Measurements from ENCODE around the gene TMED8.
A peak's percentile ranks its signal among the peaks of the same experiment; 100 is the strongest.

TMED8 gene

GRCh38 chr14:77301103-77301502, 75.8 kb downstream of the TMED8 start:
- DNase-seq (ENCODE audit: low read depth in 2 of 3, low spot score in 1 of 3): peak; percentile 44 to 46 (median 44)

GRCh38 chr14:77299771-77300170, 77.1 kb downstream of the TMED8 start:
- no peak for DNase-seq (ENCODE audit: low read depth in 2 of 3, low spot score in 1 of 3)

- no peak for DNase-seq (ENCODE audit: low read depth in 2 of 3, low spot score in 1 of 3)
These were observed 80.0 kb downstream of the TMED8 start for GRCh38 chr14:77296906-77297305.

GRCh38 chr14:77296155-77296554, 80.7 kb downstream of the TMED8 start:
- DNase-seq (ENCODE audit: low read depth in 2 of 3, low spot score in 1 of 3): no peak

- DNase-seq (ENCODE audit: low read depth in 2 of 3, low spot score in 1 of 3): no peak
These were observed 86.2 kb downstream of the TMED8 start for GRCh38 chr14:77290705-77291104.

- DNase-seq (ENCODE audit: low read depth in 2 of 3, low spot score in 1 of 3): no peak
These were observed 90.3 kb downstream of the TMED8 start for GRCh38 chr14:77286576-77286975.
